Adipose tissue (tissue), 3 donors: ENCODE results near the gene CAMK2N2. TPM values are rescaled to one million over a fixed set of nuclear protein-coding genes. Genes with fewer than 3 reads are reported as not detected.

Source experiments
- H3K27ac ChIP-seq: one replicate; pipeline ENCODE4 v1.5.1; 2013; ENCODE audit warnings: low read depth, low read length
- WGBS, 3 donors: extraction: QIAGEN DNeasy Blood & Tissue Kit; methylation state at CpG; one replicate each; pipeline ENCODE4 v1.1.7; 2013; 5-methylcytosine and 5-hydroxymethylcytosine counted together
- polyA plus RNA-seq, 3 donors: library from polyadenylated mRNA; stranded (reverse); fragments of 200-250 nt; gene quantifications; one replicate each; pipeline ENCODE4 v1.2.3, GENCODE V29; 2013
- donor health status: healthy with polysubstance abuse.
- donor health status: Bipolar disorder and iron deficiency.
- donor health status: healthy.

CAMK2N2 gene
- polyA plus RNA-seq: 10 to 100 TPM in 1 of 3 donors, under 1 TPM in 1, not detected in 1; 0.06 to 15.6 TPM

DNA sequence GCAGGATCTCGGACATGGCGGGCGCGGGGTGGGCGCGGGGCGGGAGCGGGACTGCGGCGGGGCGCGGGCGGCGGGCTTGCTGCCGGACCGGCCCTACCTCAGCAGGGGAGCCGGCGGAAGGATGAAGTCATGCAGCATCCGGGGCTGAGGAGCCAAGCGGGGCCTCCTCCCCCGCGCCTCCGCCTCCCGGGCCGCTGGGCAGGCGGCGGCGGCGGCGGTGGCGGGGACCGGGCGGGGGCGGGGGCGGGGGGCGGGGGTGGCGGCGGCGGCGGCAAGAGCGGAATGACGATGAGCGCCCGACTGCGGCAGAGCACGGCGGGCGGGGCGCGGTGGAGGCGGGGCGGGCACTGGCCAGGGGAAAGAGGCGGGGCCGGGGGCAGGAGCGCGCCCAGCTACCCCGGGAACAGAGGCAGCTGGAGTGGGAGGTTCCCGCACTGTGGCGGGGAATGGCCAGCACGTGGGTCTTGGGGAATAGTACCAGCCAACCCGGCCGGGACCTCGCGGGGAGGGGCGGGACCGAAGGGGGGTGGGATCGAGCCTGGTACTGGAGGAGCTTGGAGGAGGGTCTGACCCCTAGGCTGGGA is at the start of gene CAMK2N2:
CAMK2N2 (minus strand) TSS at position 284 of the 584 bp plus-strand sequence; CDS start at position 16, 268 bp downstream.
- WGBS, 3 donors: 0 to 1% (median 1%) methylated on average over 38 to 66 of the region's 67 CpGs
- no peak within 1 kb of the TSS for H3K27ac ChIP-seq

DNA sequence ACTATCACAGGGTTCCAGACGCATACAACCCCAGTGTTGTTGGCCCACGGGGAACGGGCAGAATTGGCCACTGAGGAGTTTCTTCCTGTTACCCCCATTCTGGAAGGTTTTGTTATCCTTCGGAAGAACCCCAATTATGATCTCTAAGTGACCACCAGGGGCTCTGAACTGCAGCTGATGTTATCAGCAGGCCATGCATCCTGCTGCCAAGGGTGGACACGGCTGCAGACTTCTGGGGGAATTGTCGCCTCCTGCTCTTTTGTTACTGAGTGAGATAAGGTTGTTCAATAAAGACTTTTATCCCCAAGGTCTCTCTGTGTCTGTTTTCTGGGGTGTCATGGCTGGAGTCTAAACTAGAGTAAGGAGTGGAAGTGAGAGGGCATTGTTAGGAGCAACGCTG is 47.4 kb upstream of the CAMK2N2 start:
- no peak overlapping the region for H3K27ac ChIP-seq
- WGBS, 3 donors: 73 to 76% (median 74%) methylated on average over 7 of the region's 7 CpGs

DNA sequence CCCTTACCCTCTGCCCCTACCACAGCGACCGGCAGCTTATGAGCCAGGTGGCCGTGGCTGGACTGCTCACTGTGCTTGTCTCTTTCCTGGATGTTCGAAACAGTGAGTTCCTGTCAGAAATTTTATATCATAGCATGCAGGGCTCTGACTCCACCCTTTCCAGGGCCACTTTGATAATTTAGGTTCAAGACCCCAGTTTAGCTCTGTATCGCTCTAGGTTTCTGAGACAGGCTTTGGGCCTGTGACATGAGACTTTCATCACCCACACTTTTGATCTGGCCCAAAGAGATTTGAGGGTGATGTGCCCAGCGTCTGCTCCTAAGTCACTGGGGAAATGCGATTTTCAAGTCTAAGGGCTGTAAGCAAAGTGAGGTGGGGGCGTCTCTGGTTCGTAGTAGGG is 46.6 kb upstream of the CAMK2N2 start:
- no peak overlapping the region for H3K27ac ChIP-seq
- 92 to 94% (median 94%) methylated on average over 9 of the region's 9 CpGs for WGBS, 3 donors

DNA sequence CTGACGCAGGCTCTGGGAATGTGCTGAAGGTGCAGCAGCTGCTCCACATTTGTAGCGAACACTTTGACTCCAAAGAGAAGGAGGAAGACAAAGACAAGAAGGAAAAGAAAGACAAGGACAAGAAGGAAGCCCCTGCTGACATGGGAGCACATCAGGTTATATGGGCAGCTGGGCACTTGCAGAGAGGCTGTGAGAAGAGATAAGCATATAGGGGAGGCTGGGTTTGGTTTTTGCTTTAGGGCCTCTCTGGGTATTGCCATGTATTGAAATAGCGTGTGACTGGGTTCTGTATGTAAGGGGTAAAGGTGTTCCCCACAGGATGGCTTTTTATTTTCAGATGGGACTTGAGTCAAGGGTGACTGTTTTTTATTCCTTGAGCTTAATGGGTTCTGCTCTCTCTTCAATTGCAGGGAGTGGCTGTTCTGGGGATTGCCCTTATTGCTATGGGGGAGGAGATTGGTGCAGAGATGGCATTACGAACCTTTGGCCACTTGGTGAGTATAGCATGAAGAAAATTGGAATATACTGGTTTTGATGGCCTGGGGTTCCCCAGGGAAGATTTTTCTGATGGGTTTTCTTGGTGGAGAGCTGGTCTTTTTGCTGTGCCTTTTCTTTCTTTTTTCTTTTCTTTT is 45.1 kb upstream of the CAMK2N2 start:
- 82 to 95% (median 94%) methylated on average over 4 of the region's 4 CpGs for WGBS, 3 donors
- no peak overlapping the region for H3K27ac ChIP-seq

DNA sequence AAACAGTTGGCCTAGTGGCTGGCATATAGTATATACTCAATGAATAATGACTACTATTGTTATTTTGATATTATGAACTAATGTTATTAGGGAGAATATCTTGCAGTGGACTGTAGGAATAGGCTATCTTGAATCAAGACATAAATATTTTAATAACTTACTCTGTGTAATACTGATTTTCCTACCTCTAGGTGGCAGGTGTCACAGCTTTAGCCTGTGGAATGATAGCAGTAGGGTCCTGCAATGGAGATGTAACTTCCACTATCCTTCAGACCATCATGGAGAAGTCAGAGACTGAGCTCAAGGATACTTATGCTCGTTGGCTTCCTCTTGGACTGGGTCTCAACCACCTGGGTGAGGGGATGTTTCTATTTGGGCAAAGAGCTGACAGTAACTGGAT is 44.2 kb upstream of the CAMK2N2 start:
- H3K27ac ChIP-seq: no peak overlapping the region
- 54 to 69% (median 58%) methylated on average over 1 of the region's 1 CpG for WGBS, 3 donors

DNA sequence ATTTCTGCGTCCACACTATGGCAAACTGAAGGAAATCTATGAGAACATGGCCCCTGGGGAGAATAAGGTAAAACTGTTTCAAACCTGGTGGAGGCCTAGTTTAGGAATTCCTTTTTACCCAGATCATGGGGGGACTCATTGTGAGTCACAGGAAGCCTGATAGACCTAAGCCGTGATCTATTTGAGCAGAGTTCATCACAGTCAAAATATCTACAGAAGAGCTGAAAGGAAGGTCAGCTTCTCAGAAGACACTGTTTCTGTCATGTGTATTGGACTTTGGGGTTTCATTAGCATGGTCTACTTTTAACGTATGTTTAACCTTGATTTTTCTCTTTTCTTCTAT is 39.0 kb upstream of the CAMK2N2 start:
- WGBS, 3 donors: 70 to 84% (median 72%) methylated on average over 3 of the region's 3 CpGs

DNA sequence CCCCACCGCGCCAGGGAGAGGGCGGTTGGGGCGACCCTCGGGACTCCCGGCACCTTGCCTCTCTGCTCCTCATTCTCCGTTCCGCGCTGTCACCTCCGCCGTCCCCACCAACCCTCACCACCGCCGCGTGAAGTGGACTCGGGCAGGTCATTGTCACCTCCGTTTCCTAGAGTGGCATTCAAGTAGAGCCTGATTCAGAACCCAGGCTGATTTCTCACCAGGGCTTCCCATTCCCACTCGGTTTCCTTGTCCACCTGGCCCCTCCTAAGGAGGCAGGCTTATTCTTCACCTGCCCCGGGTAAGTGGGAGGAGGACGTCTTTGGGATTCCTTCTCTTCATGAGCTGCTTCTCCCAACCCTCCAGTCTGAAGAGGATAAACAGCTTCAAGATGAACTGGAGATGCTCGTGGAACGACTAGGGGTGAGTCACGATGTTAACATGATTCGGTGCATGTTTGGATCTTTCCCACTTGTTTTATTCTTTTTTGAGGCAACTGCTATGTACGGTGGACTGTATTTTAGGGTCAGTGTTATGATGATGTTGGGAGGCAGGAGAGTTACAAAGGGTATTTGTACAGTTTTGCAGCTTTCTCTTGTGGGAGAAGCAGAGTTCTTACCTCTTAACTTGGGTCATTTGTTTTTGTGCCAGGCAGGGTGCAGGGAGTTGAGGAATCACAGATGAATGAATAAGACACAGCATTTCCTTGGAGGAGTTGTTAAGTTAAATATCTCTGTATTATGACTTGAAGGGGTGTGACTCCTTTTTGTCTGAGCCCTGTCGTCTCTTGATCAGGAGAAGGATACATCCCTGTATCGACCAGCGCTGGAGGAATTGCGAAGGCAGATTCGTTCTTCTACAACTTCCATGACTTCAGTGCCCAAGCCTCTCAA is 38.4 kb upstream of the CAMK2N2 start:
- 16 to 18% (median 17%) methylated on average over 27 to 29 of the region's 29 CpGs for WGBS, 3 donors
- no peak overlapping the region for H3K27ac ChIP-seq

More for the DNA sequence above, 39.0 kb upstream of the CAMK2N2 start:
- no peak overlapping the region for H3K27ac ChIP-seq

DNA sequence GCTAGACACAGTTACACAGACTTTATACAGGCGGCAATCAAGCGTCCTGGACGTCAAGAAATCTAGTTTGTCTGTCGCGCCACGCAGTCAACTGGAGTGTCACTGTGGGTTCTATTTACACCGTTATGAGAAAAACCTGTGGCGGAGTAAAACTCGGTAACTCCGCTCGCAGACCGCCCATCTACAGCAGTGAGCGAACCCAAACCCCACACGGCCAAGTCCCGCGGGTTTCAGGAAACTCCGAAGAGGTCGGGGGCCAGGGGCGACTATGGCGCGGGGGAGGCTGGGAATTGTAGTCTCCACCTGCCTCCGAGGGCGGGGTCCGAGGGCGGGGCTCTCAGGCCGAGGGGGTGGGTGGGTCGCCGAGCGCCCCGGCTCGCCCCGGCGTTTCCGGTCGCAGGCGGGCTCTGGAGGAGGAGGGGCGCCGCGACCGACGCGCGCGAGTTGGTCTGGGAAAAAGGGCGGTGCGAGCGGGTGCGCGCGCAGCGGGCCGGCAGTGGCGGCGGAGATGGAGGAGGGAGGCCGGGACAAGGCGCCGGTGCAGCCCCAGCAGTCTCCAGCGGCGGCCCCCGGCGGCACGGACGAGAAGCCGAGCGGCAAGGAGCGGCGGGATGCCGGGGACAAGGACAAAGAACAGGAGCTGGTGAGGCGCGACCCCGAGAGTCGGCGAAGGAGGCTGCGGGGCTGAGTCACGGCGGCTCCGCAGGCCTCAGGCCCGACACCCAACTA is 37.6 kb upstream of the CAMK2N2 start, which contains the start of gene PSMD2:
PSMD2 (plus strand) TSS at position 483 of the 729 bp plus-strand sequence; CDS start at position 509, 26 bp downstream.
- 0 to 1% (median 0%) methylated on average over 57 to 78 of the region's 78 CpGs for WGBS, 3 donors
- H3K27ac ChIP-seq: no peak within 1 kb of the TSS

DNA sequence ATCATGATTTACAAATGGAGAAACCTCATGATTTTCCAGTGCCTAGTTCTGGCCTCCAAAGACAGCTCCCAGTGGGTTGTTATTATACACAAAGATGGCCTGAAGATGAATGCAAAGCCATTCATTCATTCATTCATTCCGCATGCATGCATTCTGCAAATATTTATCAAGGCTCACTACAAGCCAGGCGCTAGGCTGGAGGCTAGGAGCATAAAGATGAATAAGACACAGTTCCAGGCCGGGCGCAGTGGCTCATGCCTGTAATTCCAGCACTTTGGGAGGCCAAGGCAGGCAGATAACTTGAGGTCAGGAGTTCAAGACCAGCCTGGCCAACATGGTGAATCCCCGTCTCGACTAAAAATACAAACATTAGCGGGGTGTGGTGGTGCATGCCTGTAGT is 35.3 kb upstream of the CAMK2N2 start:
- H3K27ac ChIP-seq: no peak overlapping the region
- 76 to 85% (median 78%) methylated on average over 7 of the region's 7 CpGs for WGBS, 3 donors

DNA sequence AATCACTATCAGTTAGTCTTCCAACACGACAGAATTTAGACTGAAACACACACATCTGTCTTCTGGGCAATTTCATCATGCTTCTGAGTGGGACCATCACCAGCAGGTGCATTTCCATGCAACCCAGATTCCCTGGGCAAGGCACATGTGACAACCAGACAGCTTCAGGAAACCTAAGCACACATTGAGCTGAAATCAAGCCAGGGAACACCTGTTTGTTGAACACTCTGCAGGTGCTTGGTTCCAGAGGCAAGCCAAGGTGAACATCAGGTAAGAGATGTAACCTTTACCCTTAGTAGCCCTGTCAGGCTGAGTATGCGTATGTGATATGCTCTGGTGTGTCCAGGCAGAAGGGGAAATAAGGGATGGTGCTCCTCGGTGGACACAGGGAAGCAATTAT is 34.4 kb upstream of the CAMK2N2 start:
- H3K27ac ChIP-seq: no peak overlapping the region
- 31 to 69% (median 66%) methylated on average over 3 of the region's 3 CpGs for WGBS, 3 donors

DNA sequence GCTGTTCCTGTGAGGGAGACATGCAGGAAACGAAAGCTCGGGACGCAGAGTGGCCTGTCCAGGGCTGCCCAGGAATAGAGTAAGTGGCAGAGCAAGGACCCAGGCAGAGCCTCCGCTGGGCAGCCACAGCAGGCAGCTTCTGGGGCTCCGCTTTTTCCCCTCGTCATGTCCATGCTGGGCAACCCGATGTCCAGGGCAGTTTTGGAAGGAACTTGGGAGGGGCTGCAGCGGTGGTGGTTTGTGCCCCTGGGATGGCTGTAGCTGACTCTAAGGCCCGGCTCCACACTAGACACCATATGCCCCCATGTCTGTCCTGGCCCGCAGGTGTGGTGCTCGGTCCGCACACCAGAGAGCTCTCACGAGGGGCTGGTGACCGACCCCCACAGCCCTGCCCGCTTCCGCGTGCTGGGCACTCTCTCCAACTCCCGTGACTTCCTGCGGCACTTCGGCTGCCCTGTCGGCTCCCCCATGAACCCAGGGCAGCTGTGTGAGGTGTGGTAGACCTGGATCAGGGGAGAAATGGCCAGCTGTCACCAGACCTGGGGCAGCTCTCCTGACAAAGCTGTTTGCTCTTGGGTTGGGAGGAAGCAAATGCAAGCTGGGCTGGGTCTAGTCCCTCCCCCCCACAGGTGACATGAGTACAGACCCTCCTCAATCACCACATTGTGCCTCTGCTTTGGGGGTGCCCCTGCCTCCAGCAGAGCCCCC is 30.5 kb upstream of the CAMK2N2 start:
- WGBS, 3 donors: 88 to 93% (median 92%) methylated on average over 20 to 21 of the region's 21 CpGs
- H3K27ac ChIP-seq: no peak overlapping the region

DNA sequence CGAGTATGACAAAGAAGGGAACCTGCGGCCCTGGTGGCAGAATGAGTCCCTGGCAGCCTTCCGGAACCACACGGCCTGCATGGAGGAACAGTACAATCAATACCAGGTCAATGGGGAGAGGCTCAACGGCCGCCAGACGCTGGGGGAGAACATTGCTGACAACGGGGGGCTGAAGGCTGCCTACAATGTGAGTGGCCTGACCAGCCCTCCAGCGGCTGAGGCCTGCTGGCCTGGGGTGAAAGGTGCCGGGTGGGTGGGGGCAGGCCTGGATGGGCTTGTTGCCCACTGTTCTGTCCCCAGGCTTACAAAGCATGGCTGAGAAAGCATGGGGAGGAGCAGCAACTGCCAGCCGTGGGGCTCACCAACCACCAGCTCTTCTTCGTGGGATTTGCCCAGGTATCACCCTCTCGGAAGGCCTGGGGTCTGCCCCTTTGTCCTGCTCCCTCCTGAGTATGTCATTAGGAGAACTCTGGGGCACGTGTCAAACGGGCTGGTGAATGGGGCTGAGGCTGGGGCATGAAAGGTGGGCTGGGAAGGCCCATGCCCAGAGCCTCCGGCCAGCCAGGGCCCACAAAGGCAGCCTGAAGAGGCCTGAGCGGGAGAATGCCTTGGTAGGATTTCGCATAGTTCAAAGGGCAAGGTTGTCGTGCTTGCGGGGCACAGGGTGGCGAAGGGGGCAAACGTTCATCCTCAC is 29.8 kb upstream of the CAMK2N2 start:
- no peak overlapping the region for H3K27ac ChIP-seq
- WGBS, 3 donors: 85 to 91% (median 86%) methylated on average over 21 to 22 of the region's 22 CpGs

DNA sequence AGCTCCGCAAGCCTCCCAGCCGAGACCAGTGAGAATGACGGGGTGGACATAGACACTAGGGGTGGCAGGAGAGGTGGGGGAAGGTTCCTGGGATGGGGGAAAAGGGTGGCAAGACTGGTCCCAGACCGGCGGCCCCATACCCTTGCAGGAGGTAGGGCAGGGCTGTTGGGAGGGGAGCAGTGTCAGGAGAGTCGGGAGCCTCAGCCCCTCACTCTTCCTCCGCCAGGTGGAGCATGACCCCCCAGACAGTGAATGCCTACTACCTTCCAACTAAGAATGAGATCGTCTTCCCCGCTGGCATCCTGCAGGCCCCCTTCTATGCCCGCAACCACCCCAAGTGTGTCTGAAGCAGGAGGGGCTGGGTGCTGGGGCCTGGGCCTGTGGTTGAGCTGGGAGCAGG is 29.0 kb upstream of the CAMK2N2 start:
- WGBS, 3 donors: 86 to 91% (median 91%) methylated on average over 10 of the region's 10 CpGs
- H3K27ac ChIP-seq: no peak overlapping the region

DNA sequence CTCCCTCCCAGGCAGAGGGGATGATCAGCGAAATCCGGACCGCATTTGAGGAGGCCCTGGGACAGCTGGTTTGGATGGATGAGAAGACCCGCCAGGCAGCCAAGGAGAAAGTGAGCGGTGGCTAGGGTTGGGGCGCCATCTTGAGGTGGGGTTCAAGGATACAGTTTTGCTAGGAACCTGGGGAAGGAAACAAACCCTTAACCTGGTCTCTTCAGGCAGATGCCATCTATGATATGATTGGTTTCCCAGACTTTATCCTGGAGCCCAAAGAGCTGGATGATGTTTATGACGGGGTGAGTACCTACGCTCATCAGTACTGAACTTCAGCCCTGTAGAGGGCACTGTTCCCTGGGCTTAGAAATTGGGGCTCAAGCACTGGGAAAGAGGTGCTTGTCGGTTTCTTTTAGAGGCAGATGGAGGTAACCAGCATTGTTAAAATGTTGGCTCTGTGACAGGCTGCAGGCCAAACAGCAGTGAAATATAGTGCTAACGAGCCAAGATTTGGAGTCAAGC is 28.1 kb upstream of the CAMK2N2 start:
- H3K27ac ChIP-seq: no peak overlapping the region
- 6 to 11% (median 7%) methylated on average over 10 of the region's 10 CpGs for WGBS, 3 donors

DNA sequence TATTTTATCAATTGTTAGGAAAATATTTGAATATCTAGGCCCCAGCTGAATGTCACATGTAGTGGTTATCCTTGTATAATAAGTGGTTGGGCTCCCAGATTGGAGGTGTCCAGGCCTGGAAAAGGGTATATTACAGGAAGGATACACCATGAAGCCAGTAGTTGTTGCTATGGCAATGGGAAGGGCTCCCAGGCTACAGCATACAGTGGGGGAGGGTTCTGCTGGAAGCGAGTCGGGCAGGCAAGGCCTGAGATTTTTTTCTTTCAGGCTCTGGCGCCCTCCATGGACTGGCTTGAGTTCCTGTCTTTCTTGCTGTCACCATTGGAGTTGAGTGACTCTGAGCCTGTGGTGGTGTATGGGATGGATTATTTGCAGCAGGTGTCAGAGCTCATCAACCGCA is 23.3 kb upstream of the CAMK2N2 start:
- WGBS, 3 donors: 13 to 29% (median 13%) methylated on average over 4 of the region's 4 CpGs
- no peak overlapping the region for H3K27ac ChIP-seq

DNA sequence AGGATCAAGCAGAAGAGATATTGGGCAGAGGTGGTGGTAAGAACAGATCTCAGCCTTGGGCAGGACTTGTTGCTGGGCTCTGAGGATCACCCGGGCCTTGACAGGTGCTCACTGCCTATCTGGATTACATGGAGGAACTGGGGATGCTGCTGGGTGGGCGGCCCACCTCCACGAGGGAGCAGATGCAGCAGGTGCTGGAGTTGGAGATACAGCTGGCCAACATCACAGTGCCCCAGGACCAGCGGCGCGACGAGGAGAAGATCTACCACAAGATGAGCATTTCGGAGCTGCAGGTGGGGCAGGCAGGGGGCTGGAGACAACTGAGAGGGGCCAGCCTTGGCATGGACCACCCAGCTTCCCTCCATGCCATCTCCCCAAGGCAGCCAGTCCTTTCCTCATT is 22.3 kb upstream of the CAMK2N2 start:
- 88 to 96% (median 94%) methylated on average over 4 to 8 of the region's 8 CpGs for WGBS, 3 donors
- no peak overlapping the region for H3K27ac ChIP-seq

DNA sequence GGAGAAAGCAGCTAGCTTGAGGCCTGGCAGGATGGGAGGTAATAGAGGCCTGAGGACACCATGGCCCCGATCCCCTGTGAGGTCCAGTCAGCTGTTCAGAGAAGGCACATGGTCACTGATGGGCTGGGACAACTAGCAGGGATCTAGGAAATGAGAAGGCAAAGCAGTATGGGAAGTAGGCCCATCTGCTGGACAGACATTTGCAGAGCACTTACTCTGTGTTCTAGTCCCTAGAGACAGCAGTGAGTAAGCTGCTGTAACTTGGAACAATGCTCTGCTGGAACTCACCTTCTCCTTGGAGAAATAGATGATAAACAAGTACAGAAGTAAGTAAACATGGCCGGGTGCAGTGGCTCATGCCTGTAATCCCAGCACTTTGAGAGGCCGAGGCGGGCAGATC is 21.6 kb upstream of the CAMK2N2 start:
- WGBS, 3 donors: 85 to 93% (median 89%) methylated on average over 3 to 4 of the region's 4 CpGs
- no peak overlapping the region for H3K27ac ChIP-seq
